Adrenal gland (tissue), 12 donors: ENCODE measurements around the gene OR52N4. TPM values are rescaled to one million over a fixed set of nuclear protein-coding genes. Genes with fewer than 3 reads are reported as not detected.

Source experiments
- DNase-seq, 7 donors: peaks; one replicate each; pipeline ENCODE4 v3.0.0-alpha.2; 2019 to 2020
- H3K27ac ChIP-seq, 5 donors: fragments of 200-600 bp; sonication (generic) in 4 of 5; 1 replicate in 3 of 5; 2 replicates in 2 of 5; pipeline versions ENCODE4 v1.5.1 to v1.8.0; 2016 to 2020; ENCODE audit warnings: mild to moderate bottlenecking in 1 of 5
- H3K27me3 ChIP-seq: fragments of 200-600 bp; 2 replicates; pipeline ENCODE4 v1.8.0; 2021
- H3K36me3 ChIP-seq, 2 donors: fragments of 200-600 bp; replicated peaks in 1 of 2; 1 replicate in 1 of 2; 2 replicates in 1 of 2; pipeline versions ENCODE4 v1.5.1 to v1.8.0; 2018 to 2022
- H3K4me1 ChIP-seq, 2 donors: fragments of 200-600 bp; replicated peaks in 1 of 2; 1 replicate in 1 of 2; 2 replicates in 1 of 2; pipeline versions ENCODE4 v1.5.1 to v1.8.0; 2018 to 2021
- H3K4me3 ChIP-seq, 4 donors: fragments of 200-600 bp; sonication (generic) in 3 of 4; one replicate each; pipeline ENCODE4 v1.5.1; 2016 to 2018
- H3K9me3 ChIP-seq, 3 donors: fragments of 200-600 bp; sonication (generic) in 1 of 3; replicated peaks in 1 of 3; 1 replicate in 2 of 3; 2 replicates in 1 of 3; pipeline versions ENCODE4 v1.5.1 to v1.8.0; 2016 to 2021
- CTCF ChIP-seq, 6 experiments: fragments of 450-650 bp in 4 of 6; fragments of 200-600 bp in 2 of 6; sonication (generic) in 1 of 6; IDR thresholded peaks; 1 replicate in 5 of 6; 2 replicates in 1 of 6; pipeline versions ENCODE4 v1.5.1 to v1.8.0; 2016 to 2021; ENCODE audit warnings: antibody characterized with exemption in 6 of 6, mild to moderate bottlenecking in 2 of 6, moderate library complexity in 1 of 6
- POLR2A ChIP-seq, 2 donors: fragments of 450-650 bp; IDR thresholded peaks; one replicate each; pipeline ENCODE4 v1.6.1; 2017; ENCODE audit warnings: antibody characterized with exemption in 2 of 2, mild to moderate bottlenecking in 2 of 2, moderate library complexity in 1 of 2
- WGBS, 4 donors: extraction: QIAGEN DNeasy Blood & Tissue Kit in 2 of 4; methylation state at CpG; one replicate each; pipeline versions ENCODE4 v1.1.5 to v1.1.7; 2013 to 2017; 5-methylcytosine and 5-hydroxymethylcytosine counted together
- intact Hi-C, 2 donors: fragments of 100-400 bp; cut with DNase I; formaldehyde crosslinking; loops; one replicate each; pipeline versions ENCODE4 v1.14.1 to v1.15.0; 2022 to 2023
- polyA plus RNA-seq, 3 donors: library from polyadenylated mRNA; stranded (reverse); fragments of 200-250 nt in 2 of 3; fragments of 350-450 nt in 1 of 3; fragmentation: Illumina TruSeq in 1 of 3; extraction: RNeasy Lipid Tissue Mini Kit (QIAGEN cat#74804) in 1 of 3; gene quantifications; one replicate each; pipeline ENCODE4 v1.2.3, GENCODE V29; 2013 to 2014
- total RNA-seq, 9 donors: library from RNA; depleted of rRNA in 4 of 9; stranded (reverse); fragments of >200 nt in 4 of 9; fragments of 120-200 nt in 1 of 9; fragmentation: NEBNext Ultra II Directional in 1 of 9; extraction: Animal tissue kit (Norgen Biotek cat#: 25700) in 1 of 9; gene quantifications; one replicate each; pipeline versions ENCODE4 v1.1.0 to v1.2.4, GENCODE V29; 2013 to 2023
- donor health status: healthy with polysubstance abuse.
- donor health status: Bipolar disorder and iron deficiency.
- donor health status: DM: yes; HTN: yes; CAD: no.
- donor health status: DM: no; HTN: no; CAD: no.
- donor health status: DM: no; HTN: no; CAD: no.
- donor health status: DM: yes; HTN: yes; CAD: no.

Gene OR52N4
- total and polyA plus RNA-seq, 12 donors = 0.11 to 0.37 TPM; not detected in 10

DNA sequence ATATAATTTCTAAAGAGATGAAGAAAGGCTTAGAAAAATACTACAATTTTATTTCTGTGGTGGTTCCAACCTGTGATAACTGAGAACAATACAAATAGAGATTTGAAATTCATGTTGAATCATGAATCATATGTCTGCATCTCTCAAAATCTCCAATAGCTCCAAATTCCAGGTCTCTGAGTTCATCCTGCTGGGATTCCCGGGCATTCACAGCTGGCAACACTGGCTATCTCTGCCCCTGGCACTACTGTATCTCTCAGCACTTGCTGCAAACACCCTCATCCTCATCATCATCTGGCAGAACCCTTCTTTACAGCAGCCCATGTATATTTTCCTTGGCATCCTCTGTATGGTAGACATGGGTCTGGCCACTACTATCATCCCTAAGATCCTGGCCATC lies 17.6 kb upstream of the OR52N4 start, which contains the start of gene OR56B1:
Gene OR56B1, plus strand, starts transcription at position 53 of the 400 bp plus-strand sequence. Its CDS starts 69 bp downstream, at position 122.
- WGBS, 4 donors = 73 to 93% (median 86%) methylated on average over 1 of the region's 1 CpG
- H3K27me3 ChIP-seq = no peaks in the 10 kb centered on the region
- no peaks in the 10 kb centered on the region for H3K9me3 ChIP-seq
- H3K4me3 ChIP-seq = no peak within 1 kb of the TSS
- H3K4me1 ChIP-seq = no peaks in the 10 kb centered on the region
- intact Hi-C loops = no loop called here
- DNase-seq = no peak
- no peaks in the 10 kb centered on the region for H3K36me3 ChIP-seq
- TF ChIP-seq CTCF (IDR thresholded peaks at IDR 0.05) (no peak), POLR2A (IDR thresholded peaks at IDR 0.05) (no peak)
- H3K27ac ChIP-seq = no peak within 1 kb of the TSS

DNA sequence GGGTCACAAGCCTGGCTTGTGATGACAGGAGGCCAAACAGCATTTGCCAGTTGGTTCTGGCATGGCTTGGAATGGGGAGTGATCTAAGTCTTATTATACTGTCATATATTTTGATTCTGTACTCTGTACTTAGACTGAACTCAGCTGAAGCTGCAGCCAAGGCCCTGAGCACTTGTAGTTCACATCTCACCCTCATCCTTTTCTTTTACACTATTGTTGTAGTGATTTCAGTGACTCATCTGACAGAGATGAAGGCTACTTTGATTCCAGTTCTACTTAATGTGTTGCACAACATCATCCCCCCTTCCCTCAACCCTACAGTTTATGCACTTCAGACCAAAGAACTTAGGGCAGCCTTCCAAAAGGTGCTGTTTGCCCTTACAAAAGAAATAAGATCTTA lies 17.0 kb upstream of the OR52N4 start:
- Histone ChIP-seq H3K27me3 (no peaks in the 10 kb centered on the region), H3K27ac (no peak overlapping the region), H3K9me3 (no peaks in the 10 kb centered on the region), H3K4me3 (no peak overlapping the region), H3K36me3 (no peaks in the 10 kb centered on the region), H3K4me1 (no peaks in the 10 kb centered on the region)
- DNase-seq = no peak
- intact Hi-C loops = no loop called here
- TF ChIP-seq POLR2A (IDR thresholded peaks at IDR 0.05) = no peak
- TF ChIP-seq CTCF (IDR thresholded peaks at IDR 0.05) = no peak

DNA sequence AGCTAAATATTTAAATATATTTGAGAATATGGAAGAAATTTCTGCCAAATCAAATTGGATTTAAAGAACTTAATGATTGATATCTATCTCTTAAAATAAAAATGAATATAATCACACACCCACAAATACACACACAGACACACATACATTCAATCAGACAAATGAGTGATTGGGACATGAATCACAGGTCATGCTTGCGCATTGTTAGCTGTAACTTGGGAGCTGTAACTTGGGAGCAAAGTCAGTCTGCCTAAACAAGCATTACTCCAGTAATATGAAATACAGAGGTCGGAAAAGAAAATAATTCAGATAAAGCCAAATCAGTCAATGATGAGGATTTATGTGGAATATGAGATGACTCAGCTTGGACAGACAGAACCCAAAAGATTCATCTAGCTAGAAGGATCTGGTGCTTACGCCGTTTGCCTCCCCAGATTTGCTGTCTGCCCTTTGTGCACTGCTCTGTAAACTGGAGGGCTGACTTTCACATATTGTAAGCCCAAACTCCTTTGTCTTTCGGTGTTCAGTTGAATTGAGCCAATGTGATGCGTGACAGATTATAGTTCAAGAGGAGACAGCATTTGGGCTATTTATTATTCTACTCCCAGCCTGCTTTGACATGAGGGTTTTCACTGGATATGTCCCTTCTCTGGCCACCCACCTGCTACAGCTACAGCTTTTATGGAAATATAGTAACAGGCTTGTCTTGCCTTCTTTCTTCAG lies 16.2 kb upstream of the OR52N4 start:
- no peak for DNase-seq
- 58 to 71% (median 65%) methylated on average over 6 of the region's 6 CpGs for WGBS, 4 donors
- TF ChIP-seq POLR2A (IDR thresholded peaks at IDR 0.05) (no peak), CTCF (IDR thresholded peaks at IDR 0.05) (no peak)
- Histone ChIP-seq H3K27me3 (no peaks in the 10 kb centered on the region), H3K4me1 (no peaks in the 10 kb centered on the region), H3K27ac (no peak overlapping the region), H3K4me3 (no peak overlapping the region), H3K36me3 (no peaks in the 10 kb centered on the region), H3K9me3 (no peaks in the 10 kb centered on the region)
- intact Hi-C loops = no loop called here

DNA sequence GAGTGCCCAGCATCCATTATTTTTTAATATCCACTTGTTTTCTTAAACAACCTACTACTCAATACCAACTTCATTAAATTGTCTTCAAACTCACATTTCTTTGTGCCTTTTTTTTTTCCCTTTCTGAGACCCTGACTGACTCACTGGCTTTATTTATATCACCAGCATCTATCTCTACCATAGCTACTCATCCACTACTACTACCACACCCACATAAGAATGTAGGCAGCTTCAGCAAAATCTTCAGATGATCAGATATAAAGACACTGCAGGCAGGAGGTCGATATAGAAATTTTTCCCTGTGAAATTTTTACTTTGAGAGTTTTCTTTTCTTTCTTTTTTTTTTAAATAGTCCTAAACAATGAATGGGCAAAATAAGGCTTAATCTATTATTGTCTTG lies 15.6 kb upstream of the OR52N4 start:
- no peak for TF ChIP-seq POLR2A (IDR thresholded peaks at IDR 0.05)
- TF ChIP-seq CTCF (IDR thresholded peaks at IDR 0.05) = no peak
- Histone ChIP-seq H3K27ac (no peak overlapping the region), H3K4me1 (no peaks in the 10 kb centered on the region), H3K36me3 (no peaks in the 10 kb centered on the region), H3K4me3 (no peak overlapping the region), H3K27me3 (no peaks in the 10 kb centered on the region), H3K9me3 (peaks cover 0 to 1% (median 0%) of the 10 kb centered on the region in 3 donors)
- intact Hi-C loops = no loop called here
- DNase-seq = no peak
- 44 to 64% (median 51%) methylated on average over 1 of the region's 1 CpG for WGBS, 4 donors
